K562 treated with DMSO at 1 percent for 24 hours (cell line): ENCODE results near the gene EFHD1. TPM values are rescaled to one million over a fixed set of nuclear protein-coding genes. Genes with fewer than 3 reads are reported as not detected.

Experiments used
- total RNA-seq: library from RNA; unstranded; fragments of 300-600 nt; gene quantifications from 2 replicates; pipeline ENCODE4 v1.2.3, GENCODE V29; 2022; ENCODE audit warnings: low read depth; ENCODE audit not compliant: insufficient read depth

The EFHD1 gene, protein sequence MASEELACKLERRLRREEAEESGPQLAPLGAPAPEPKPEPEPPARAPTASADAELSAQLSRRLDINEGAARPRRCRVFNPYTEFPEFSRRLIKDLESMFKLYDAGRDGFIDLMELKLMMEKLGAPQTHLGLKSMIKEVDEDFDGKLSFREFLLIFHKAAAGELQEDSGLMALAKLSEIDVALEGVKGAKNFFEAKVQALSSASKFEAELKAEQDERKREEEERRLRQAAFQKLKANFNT
- 29.9 and 31.4 TPM in 2 replicates for total RNA-seq

DNA sequence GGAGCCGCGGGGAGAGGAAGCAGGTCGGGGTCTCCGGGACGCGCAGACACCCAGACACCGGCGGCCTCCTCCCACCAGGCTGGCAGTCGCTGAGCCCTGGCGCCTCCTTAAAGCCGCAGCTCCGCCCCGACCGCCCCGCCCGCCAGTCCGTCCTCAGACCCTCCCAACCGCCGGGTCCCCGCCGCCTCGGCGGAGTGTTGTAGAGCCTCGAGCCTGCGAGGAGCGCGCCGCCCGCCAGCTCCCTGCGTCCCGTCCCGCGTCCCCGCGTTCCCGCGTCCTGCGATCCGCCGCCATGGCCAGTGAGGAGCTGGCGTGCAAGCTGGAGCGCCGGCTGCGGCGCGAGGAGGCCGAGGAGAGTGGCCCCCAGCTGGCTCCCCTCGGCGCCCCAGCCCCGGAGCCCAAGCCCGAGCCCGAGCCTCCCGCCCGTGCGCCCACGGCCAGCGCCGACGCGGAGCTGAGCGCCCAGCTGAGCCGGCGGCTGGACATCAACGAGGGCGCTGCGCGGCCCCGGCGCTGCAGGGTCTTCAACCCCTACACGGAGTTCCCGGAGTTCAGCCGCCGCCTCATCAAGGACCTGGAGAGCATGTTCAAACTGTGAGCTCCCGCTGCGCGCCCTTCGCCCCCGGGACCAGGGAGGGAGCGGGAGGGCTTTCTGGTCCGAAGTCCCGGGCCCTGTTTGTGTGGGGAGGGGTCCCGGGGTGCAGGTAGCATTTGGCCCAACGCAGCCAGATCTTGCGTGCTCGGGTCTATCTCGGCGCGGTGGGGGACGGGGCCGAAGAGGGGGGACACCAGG is at the start of gene EFHD1:
TSS of gene EFHD1 (plus strand) at position 192 of the 793 bp plus-strand sequence. CDS start at position 293, 101 bp downstream.

DNA sequence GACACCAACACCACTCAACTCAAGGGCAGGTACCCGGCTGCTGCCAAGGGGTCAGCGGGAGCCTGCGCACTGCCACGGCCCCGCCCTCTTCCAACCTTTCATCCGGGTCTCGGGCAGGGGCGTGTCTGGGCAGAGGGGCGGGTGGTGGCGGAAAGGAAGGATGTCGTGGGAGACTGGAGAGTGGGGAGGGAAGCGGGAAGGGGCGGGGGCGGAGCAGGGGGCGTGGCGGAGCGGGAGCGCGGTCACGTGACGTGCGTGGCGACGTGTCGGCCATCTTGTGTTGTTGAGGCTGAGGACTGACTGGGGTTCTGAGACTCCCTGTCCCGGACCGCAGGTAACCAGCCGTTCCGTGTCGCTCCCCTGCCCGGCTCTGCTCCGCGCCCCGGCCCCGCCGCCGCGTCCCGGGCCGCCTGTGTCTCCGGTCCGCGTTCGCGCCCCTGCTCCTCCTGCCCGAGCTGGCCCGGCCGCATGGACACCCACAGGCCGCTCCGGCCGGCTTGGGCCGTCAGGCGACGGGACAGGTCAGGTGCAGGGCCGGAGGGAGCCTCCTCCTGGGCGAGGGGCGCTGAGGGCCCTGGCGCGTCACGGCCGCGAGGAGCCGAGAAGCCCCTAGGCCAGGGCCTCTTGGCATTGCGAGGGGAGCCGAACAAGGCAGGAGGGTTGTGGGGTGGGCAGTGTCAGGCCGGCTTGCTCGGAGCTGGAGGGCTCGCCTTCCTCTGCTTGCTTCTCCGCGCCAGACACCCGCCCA is 63.8 kb downstream of the EFHD1 start, which contains the start of gene GIGYF2:
TSS of gene GIGYF2 (plus strand) at position 273 of the 748 bp plus-strand sequence. CDS start 37,867 bp downstream, outside the sequence.

Other genes starting within 250 kb of the EFHD1 start
- gene ALPG, start 226.8 kb upstream of the EFHD1 start, total RNA-seq = 0.70 TPM in 1 of 2 replicates, not detected in the other
- gene ALPI, start 177.5 kb upstream of the EFHD1 start, total RNA-seq = not detected in 2 replicates
- gene ECEL1, start 145.8 kb upstream of the EFHD1 start, total RNA-seq = not detected in 2 replicates
- gene PRSS56, start 113.2 kb upstream of the EFHD1 start, total RNA-seq = not detected in 2 replicates
- not detected in 2 replicates for gene CHRND, start 107.4 kb upstream of the EFHD1 start, total RNA-seq
- not detected in 2 replicates for gene CHRNG, start 93.9 kb upstream of the EFHD1 start, total RNA-seq
- 1.5 and 2.9 TPM in 2 replicates for gene TIGD1, start 83.0 kb upstream of the EFHD1 start, total RNA-seq
- 54.3 and 60.6 TPM in 2 replicates for gene EIF4E2, start 82.9 kb upstream of the EFHD1 start, total RNA-seq
- gene GIGYF2, start 63.7 kb downstream of the EFHD1 start, total RNA-seq = 21.4 and 25.8 TPM in 2 replicates
- not detected in 2 replicates for gene KCNJ13, start 143.0 kb downstream of the EFHD1 start, total RNA-seq
- 6.3 and 6.6 TPM in 2 replicates for gene SNORC, start 236.7 kb downstream of the EFHD1 start, total RNA-seq